IMR-90 (cell line): ENCODE data around the gene CLP1. TPM values are rescaled to one million over a fixed set of nuclear protein-coding genes. Genes with fewer than 3 reads are reported as not detected.

ENCODE experiments used
- ATAC-seq: fragments of 200-7000 bp; cut with Tn5 transposase; 2 replicates; pipeline ENCODE4 v1.9.1; 2020; ENCODE audit warnings: low read depth, mild to moderate bottlenecking, moderate library complexity
- BruUV-seq: library from RNA; stranded (reverse); fragments of 400-500 nt; replicated peaks from 2 replicates; lab custom pipeline; 2021; lab: Mats Ljungman, UMichigan
- CTCF ChIA-PET: fragments of 300-600 bp; formaldehyde crosslinking; extraction: SDS; loops from one replicate; lab custom pipeline; 2021; ENCODE audit warnings: antibody characterized with exemption; lab: Yijun Ruan, JAX
- POLR2A ChIA-PET: fragments of 300-600 bp; sonication (Branson Sonifier 250); formaldehyde crosslinking; loops from one replicate; lab custom pipeline; 2022; ENCODE audit warnings: antibody characterized with exemption; ENCODE audit not compliant: unreplicated experiment; lab: Charles Lee
- DNase-seq: peaks from one replicate; pipeline ENCODE4 v3.0.0; 2013
- H2AFZ ChIP-seq: replicated peaks from 2 replicates; pipeline ENCODE3; 2013; ENCODE audit warnings: low read length, mild to moderate bottlenecking; ENCODE audit not compliant: poor library complexity
- H2AK5ac ChIP-seq: 2 replicates; pipeline ENCODE4 v1.6.1; 2013; ENCODE audit warnings: low read depth, low read length, inconsistent platforms
- H2AK9ac ChIP-seq: replicated peaks from 2 replicates; pipeline ENCODE3; 2013; ENCODE audit warnings: mild to moderate bottlenecking, low read depth, low read length, moderate library complexity; ENCODE audit not compliant: poor library complexity
- H2BK120ac ChIP-seq: 2 replicates; pipeline ENCODE4 v1.6.1; 2013; ENCODE audit warnings: low read depth, low read length, inconsistent platforms
- H2BK15ac ChIP-seq: 3 replicates; pipeline ENCODE4 v1.6.1; 2013; ENCODE audit warnings: low read depth, low read length, inconsistent platforms
- H2BK20ac ChIP-seq: 2 replicates; pipeline ENCODE4 v1.6.1; 2013; ENCODE audit warnings: low read depth, mild to moderate bottlenecking, inconsistent platforms, low read length, moderate library complexity
- H2BK5ac ChIP-seq: 2 replicates; pipeline ENCODE4 v1.6.1; 2013; ENCODE audit warnings: mild to moderate bottlenecking, low read depth, low read length, inconsistent platforms; ENCODE audit not compliant: poor library complexity, severe bottlenecking
- H3K14ac ChIP-seq: replicated peaks from 2 replicates; pipeline ENCODE4 v1.6.1; 2013; ENCODE audit warnings: low read depth, low read length, inconsistent platforms
- H3K18ac ChIP-seq: 2 replicates; pipeline ENCODE4 v1.6.1; 2013; ENCODE audit warnings: low read depth, low read length, control low read depth
- H3K23ac ChIP-seq: 2 replicates; pipeline ENCODE4 v1.6.1; 2013; ENCODE audit warnings: low read depth, low read length, inconsistent platforms
- H3K27ac ChIP-seq: 2 replicates; pipeline ENCODE4 v1.5.1; 2013; ENCODE audit warnings: mild to moderate bottlenecking, control low read depth, low read length; ENCODE audit not compliant: insufficient read depth
- H3K27me3 ChIP-seq: 2 replicates; pipeline ENCODE4 v1.6.1; 2013; ENCODE audit warnings: low read length; ENCODE audit not compliant: control insufficient read depth, insufficient read depth
- H3K36me3 ChIP-seq: 2 replicates; pipeline ENCODE4 v1.6.1; 2013; ENCODE audit warnings: low read length, mixed read lengths; ENCODE audit not compliant: control insufficient read depth, insufficient read depth
- H3K4ac ChIP-seq: 2 replicates; pipeline ENCODE4 v1.6.1; 2013; ENCODE audit warnings: low read depth, low read length, inconsistent platforms
- H3K4me1 ChIP-seq: 2 replicates; pipeline ENCODE4 v1.6.1; 2013; ENCODE audit warnings: low read length, mixed read lengths; ENCODE audit not compliant: control insufficient read depth, insufficient read depth
- H3K4me2 ChIP-seq: 2 replicates; pipeline ENCODE4 v1.6.1; 2013; ENCODE audit warnings: low read depth, mild to moderate bottlenecking, control low read depth, low read length, moderate library complexity
- H3K4me3 ChIP-seq: 2 replicates; pipeline ENCODE4 v1.5.1; 2013; ENCODE audit warnings: low read depth, mild to moderate bottlenecking, control low read depth, low read length, moderate library complexity; ENCODE audit not compliant: insufficient read depth
- H3K56ac ChIP-seq: 2 replicates; pipeline ENCODE4 v1.6.1; 2013; ENCODE audit warnings: low read length, inconsistent platforms; ENCODE audit not compliant: insufficient read depth; ENCODE audit errors: extremely low read depth
- H3K79me1 ChIP-seq, 2 experiments: 2 replicates each; pipeline ENCODE4 v1.6.1; 2013; ENCODE audit warnings: low read length in 2 of 2, inconsistent platforms in 1 of 2, low read depth in 1 of 2
- H3K9ac ChIP-seq: 2 replicates; pipeline ENCODE4 v1.6.1; 2013; ENCODE audit warnings: low read depth, low read length, control low read depth
- H3K9me1 ChIP-seq: 2 replicates; pipeline ENCODE4 v1.6.1; 2013; ENCODE audit warnings: low read length, inconsistent platforms; ENCODE audit not compliant: insufficient read depth
- H3K9me3 ChIP-seq: 2 replicates; pipeline ENCODE4 v1.6.1; 2013; ENCODE audit warnings: low read length; ENCODE audit not compliant: control insufficient read depth, insufficient read depth
- H4K20me1 ChIP-seq: 2 replicates; pipeline ENCODE4 v1.6.1; 2013; ENCODE audit warnings: low read length, inconsistent platforms; ENCODE audit not compliant: insufficient read depth
- H4K5ac ChIP-seq: 2 replicates; pipeline ENCODE4 v1.6.1; 2013; ENCODE audit warnings: mild to moderate bottlenecking, low read depth, low read length, control low read depth
- H4K8ac ChIP-seq, 2 experiments: 2 replicates each; pipeline ENCODE4 v1.6.1; 2013; ENCODE audit warnings: low read depth in 2 of 2, low read length in 2 of 2, control low read depth in 1 of 2, inconsistent platforms in 1 of 2
- H4K91ac ChIP-seq: 2 replicates; pipeline ENCODE4 v1.6.1; 2013; ENCODE audit warnings: low read depth, low read length, inconsistent platforms; ENCODE audit not compliant: insufficient read depth
- CEBPB ChIP-seq: IDR thresholded peaks from 2 replicates; pipeline ENCODE4 v1.6.1; 2012; ENCODE audit warnings: low read depth, low read length, improper control_type of control experiment
- NFE2L2 ChIP-seq: fragments of 150-350 bp; IDR thresholded peaks from 2 replicates; pipeline ENCODE4 v1.6.1; 2016; ENCODE audit warnings: low read depth, mild to moderate bottlenecking, low read length
- whole genome bisulfite sequencing, 2 experiments: methylation state at CpG; one replicate each; pipeline versions ENCODE4 v1.1.5 to v1.1.7; 2013; ENCODE audit warnings: missing lambda C conversion rate in 2 of 2; ENCODE audit not compliant: insufficient read length in 1 of 2; ENCODE audit errors: extremely low coverage in 2 of 2; 5-methylcytosine and 5-hydroxymethylcytosine counted together
- dilution Hi-C: fragments of 300-500 bp; cut with HindIII; formaldehyde crosslinking; loops from one replicate; pipeline ENCODE4 v1.14.3; 2018; ENCODE audit warnings: low sequenced_read_pairs; ENCODE audit not compliant: unreplicated experiment
- in situ Hi-C: fragments of 300-500 bp; cut with MboI; formaldehyde crosslinking; loops from 3 replicates; pipeline ENCODE4 v1.14.3; 2019; ENCODE audit warnings: low sequenced_read_pairs, inconsistent platforms, mixed read lengths
- intact Hi-C: fragments of 100-400 bp; cut with micrococcal nuclease; formaldehyde crosslinking; loops from 2 replicates; pipeline ENCODE4 v1.10.0; 2022
- microRNA-seq, 2 experiments: library from miRNA; stranded (forward) in 1 of 2; unstranded in 1 of 2; fragments of 10-50 nt in 1 of 2; fragments of <30 nt in 1 of 2; gene quantifications in 1 of 2; microRNA quantifications in 1 of 2; one replicate each; pipeline versions ENCODE3 to v1.1.0; 2013 to 2020; ENCODE audit not compliant: insufficient read depth in 1 of 2, insufficient read length in 1 of 2, unreplicated experiment in 1 of 2
- polyA plus RNA-seq, 3 experiments: library from polyadenylated mRNA; depleted of rRNA; stranded (reverse); fragments of >200 nt; gene quantifications; 2 replicates each; pipeline ENCODE4 v1.2.3, GENCODE V29; 2012; ENCODE audit warnings: low replicate concordance in 1 of 3
- small RNA-seq, 5 experiments: library from RNA; depleted of rRNA; stranded (forward); fragments of <200 nt; gene quantifications; one replicate each; pipeline ENCODE3, GENCODE V24; 2012
- total RNA-seq: library from RNA; depleted of rRNA; stranded (reverse); fragments of >200 nt; gene quantifications from 2 replicates; pipeline ENCODE4 v1.2.3, GENCODE V29; 2012; rRNA removed

The CLP1 gene
- total and polyA plus RNA-seq, 2 of the 4 experiments (the other 2 are of a cell fraction): 16.5 to 24.0 TPM

- intact Hi-C loops: no loop called here
- Histone ChIP-seq H3K18ac (no peak overlapping the region), H3K79me1 (peaks cover 19 to 66% of the 10 kb centered on the region in 2 experiments), H3K4me3 (no peak overlapping the region), H3K27ac (no peak overlapping the region), H3K36me3 (peaks cover 3% of the 10 kb centered on the region; the same call in 1 of the 2 replicates), H4K5ac (no peak overlapping the region), H3K9ac (no peak overlapping the region), H2BK5ac (no peak overlapping the region), H3K4ac (no peak overlapping the region), H2BK15ac (no peak overlapping the region), H3K4me2 (no peak overlapping the region), H3K56ac (no peak overlapping the region), H3K9me3 (no peaks in the 10 kb centered on the region), H4K91ac (no peak overlapping the region), H3K4me1 (peaks cover 5% of the 10 kb centered on the region; the same call in 1 of the 2 replicates), H3K14ac (no peak overlapping the region), H3K27me3 (no peaks in the 10 kb centered on the region), H3K23ac (no peak overlapping the region), H3K9me1 (0 out of 2 replicates have a peak, but pooled peaks cover 3% of the 10 kb centered on the region), H2AK9ac (no peak overlapping the region), H4K8ac (no peak overlapping the region), H2BK120ac (no peak overlapping the region), H4K20me1 (0 out of 2 replicates have a peak, but pooled peaks cover 1% of the 10 kb centered on the region), H2BK20ac (no peak overlapping the region), H2AK5ac (no peak overlapping the region), H2AFZ (no peak overlapping the region)
- TF ChIP-seq NFE2L2 (no peak), CEBPB (peak; percentile 69)
- DNase-seq (no peak), ATAC-seq (no peak)
- CTCF ChIA-PET: interaction anchor here (0.8 kb wide), 1 partner anchor 22 kb away, joined by 3 read pairs; no protein-coding TSS in a partner anchor
- no TSS peak for BruUV-seq
- POLR2A ChIA-PET: no interaction called here
- in situ Hi-C loops: no loop called here
- dilution Hi-C loops: no loop called here
- 100% methylated on average over 1 of the region's 5 CpGs; no CpG with 5 or more reads in 1 of the 2 experiments for WGBS, 2 experiments
Observed at GRCh38 chr11:57709802-57710367, 52.3 kb downstream of the CLP1 start.

Small RNAs within 50 kb of the gene (microRNA-seq; reads per million reads assigned to microRNA genes)
- 3,787 to 7,122 reads per million in 2 experiments for gene MIR130A

Small RNAs within 50 kb of the gene (small RNA-seq; reads per million reads assigned to genes)
- 141 to 25,303 (median 14,837) reads per million in 5 experiments for gene MIR130A

Other genes starting within 250 kb of the CLP1 start
- gene SLC43A3, start 230.6 kb upstream of the CLP1 start, total RNA-seq: 10.6 and 12.7 TPM in 2 replicates
- gene SLC43A3, start 230.6 kb upstream of the CLP1 start, polyA plus RNA-seq (2012; rRNA removed): 21.1 and 22.0 TPM in 2 replicates
- gene RTN4RL2, start 197.2 kb upstream of the CLP1 start, total RNA-seq: not detected in 2 replicates
- gene RTN4RL2, start 197.2 kb upstream of the CLP1 start, polyA plus RNA-seq (2012; rRNA removed): 0.83 and 1.5 TPM in 2 replicates
- 8.6 and 10.0 TPM in 2 replicates for gene SLC43A1, start 142.1 kb upstream of the CLP1 start, total RNA-seq
- 15.9 and 17.0 TPM in 2 replicates for gene SLC43A1, start 142.1 kb upstream of the CLP1 start, polyA plus RNA-seq (2012; rRNA removed)
- 70.0 and 96.8 TPM in 2 replicates for gene TIMM10, start 127.0 kb upstream of the CLP1 start, total RNA-seq
- 135 and 148 TPM in 2 replicates for gene TIMM10, start 127.0 kb upstream of the CLP1 start, polyA plus RNA-seq (2012; rRNA removed)
- gene SMTNL1, start 120.2 kb upstream of the CLP1 start, total RNA-seq: not detected in 2 replicates
- gene SMTNL1, start 120.2 kb upstream of the CLP1 start, polyA plus RNA-seq (2012; rRNA removed): not detected in 2 replicates
- 34.4 and 37.5 TPM in 2 replicates for gene UBE2L6, start 90.1 kb upstream of the CLP1 start, total RNA-seq
- gene UBE2L6, start 90.1 kb upstream of the CLP1 start, polyA plus RNA-seq (2012; rRNA removed): 46.7 and 51.7 TPM in 2 replicates
- gene SERPING1, start 60.1 kb upstream of the CLP1 start, total RNA-seq: 2.0 and 2.2 TPM in 2 replicates
- 27.5 and 30.7 TPM in 2 replicates for gene SERPING1, start 60.1 kb upstream of the CLP1 start, polyA plus RNA-seq (2012; rRNA removed)
- under 0.01 and 0.18 TPM in 2 replicates for gene YPEL4, start 7.8 kb upstream of the CLP1 start, total RNA-seq
- gene YPEL4, start 7.8 kb upstream of the CLP1 start, polyA plus RNA-seq (2012; rRNA removed): 0.57 and 0.79 TPM in 2 replicates
- gene ZDHHC5, start 10.4 kb downstream of the CLP1 start, total RNA-seq: 19.4 and 21.4 TPM in 2 replicates
- 44.0 and 45.7 TPM in 2 replicates for gene ZDHHC5, start 10.4 kb downstream of the CLP1 start, polyA plus RNA-seq (2012; rRNA removed)
- gene MED19, start 54.5 kb downstream of the CLP1 start, total RNA-seq: 14.0 and 14.7 TPM in 2 replicates
- gene MED19, start 54.5 kb downstream of the CLP1 start, polyA plus RNA-seq (2012; rRNA removed): 35.0 and 40.9 TPM in 2 replicates
- gene TMX2, start 54.8 kb downstream of the CLP1 start, total RNA-seq: 72.5 and 103 TPM in 2 replicates
- 60.3 and 70.4 TPM in 2 replicates for gene TMX2, start 54.8 kb downstream of the CLP1 start, polyA plus RNA-seq (2012; rRNA removed)
- gene SELENOH, start 83.7 kb downstream of the CLP1 start, total RNA-seq: 40.3 and 48.9 TPM in 2 replicates
- gene SELENOH, start 83.7 kb downstream of the CLP1 start, polyA plus RNA-seq (2012; rRNA removed): 107 and 137 TPM in 2 replicates
- not detected in 2 replicates for gene BTBD18, start 94.1 kb downstream of the CLP1 start, total RNA-seq
- gene BTBD18, start 94.1 kb downstream of the CLP1 start, polyA plus RNA-seq (2012; rRNA removed): not detected in 2 replicates
- gene CTNND1, start 104.0 kb downstream of the CLP1 start, total RNA-seq: 193 and 229 TPM in 2 replicates
- gene CTNND1, start 104.0 kb downstream of the CLP1 start, polyA plus RNA-seq (2012; rRNA removed): 80.5 and 88.5 TPM in 2 replicates